NOMO-1 (cell line): ENCODE measurements around the gene MEA1.
"Not testable (repeated sequence)": the region's sequence is repeated elsewhere in the genome, so short reads cannot be mapped to it uniquely, and the experiment has no call there.

Experiments used
- DNase-seq, 2 experiments: peaks; one replicate each; lab custom pipeline; 2025; ENCODE audit not compliant: unreplicated experiment in 2 of 2; lab: John Stamatoyannopoulos, UW

Gene MEA1

GRCh38 chr6:43013097-43013842 lies 476 bp downstream of the MEA1 start:
- peak in 1 of 2 experiments; percentile 51 for DNase-seq

GRCh38 chr6:43012364-43012763 lies 1.4 kb downstream of the MEA1 start:
- DNase-seq = no peak

GRCh38 chr6:43011207-43011606 lies 2.5 kb downstream of the MEA1 start:
- no peak for DNase-seq

GRCh38 chr6:43009124-43009523 lies 4.6 kb downstream of the MEA1 start:
- DNase-seq = no peak

GRCh38 chr6:43007126-43007525 lies 6.6 kb downstream of the MEA1 start:
- no peak for DNase-seq

- no peak for DNase-seq
Measured at GRCh38 chr6:43006251-43006650, 7.5 kb downstream of the MEA1 start.

GRCh38 chr6:43005844-43006243 lies 7.9 kb downstream of the MEA1 start:
- DNase-seq = no peak

- DNase-seq = no peak
Measured at GRCh38 chr6:43001843-43002242, 11.9 kb downstream of the MEA1 start.

- not testable (repeated sequence) for DNase-seq
Measured at GRCh38 chr6:42998205-42998604, 15.5 kb downstream of the MEA1 start.

- no peak for DNase-seq
Measured at GRCh38 chr6:42996513-42996912, 17.2 kb downstream of the MEA1 start.

GRCh38 chr6:42993445-42993844 lies 20.3 kb downstream of the MEA1 start:
- no peak for DNase-seq

GRCh38 chr6:42989923-42990322 lies 23.8 kb downstream of the MEA1 start:
- no peak for DNase-seq

- DNase-seq = no peak
Measured at GRCh38 chr6:42988486-42989020, 25.2 kb downstream of the MEA1 start.

GRCh38 chr6:42987533-42988451 lies 26.0 kb downstream of the MEA1 start:
- DNase-seq = no peak

GRCh38 chr6:42984924-42985475 lies 28.7 kb downstream of the MEA1 start:
- peak in 1 of 2 experiments; percentile 13 for DNase-seq

GRCh38 chr6:42984001-42984923 lies 29.5 kb downstream of the MEA1 start, which contains the start of gene PPP2R5D:
Gene PPP2R5D, plus strand, starts transcription at chr6:42984570. Its CDS starts 108 bp downstream, at chr6:42984678.
- peak; percentile 99 for DNase-seq

- no peak for DNase-seq
Measured at GRCh38 chr6:42981836-42982235, 31.9 kb downstream of the MEA1 start.

- DNase-seq = peak in 1 of 2 experiments; percentile 28
Measured at GRCh38 chr6:42979523-42980177, 34.1 kb downstream of the MEA1 start.

GRCh38 chr6:42978839-42979522 lies 34.8 kb downstream of the MEA1 start, which contains the start of gene PEX6:
Gene PEX6, minus strand, starts transcription at chr6:42979181. Its CDS starts 31 bp downstream, at chr6:42979150.
- peak; percentile 95 to 96 for DNase-seq
